Activated CD8-positive, alpha-beta T cell treated with anti-CD3 and anti-CD28 coated beads for 36 hours (primary cell): ENCODE measurements around the gene SOX30. TPM values are rescaled to one million over a fixed set of nuclear protein-coding genes. Genes with fewer than 3 reads are reported as not detected.

Experiments
- ATAC-seq: fragments of 200-7000 bp; cut with Tn5 transposase; one replicate; pipeline ENCODE4 v1.10.0; 2021; ENCODE audit warnings: mild to moderate bottlenecking, moderate library complexity
- CTCF ChIA-PET: fragments of 350-600 bp; sonication (Branson Sonifier 250); formaldehyde crosslinking; loops from one replicate; lab custom pipeline; 2021; ENCODE audit warnings: antibody characterized with exemption; lab: Charles Lee
- POLR2A ChIA-PET: fragments of 350-600 bp; sonication (Branson Sonifier 250); formaldehyde crosslinking; loops from one replicate; lab custom pipeline; 2021; ENCODE audit warnings: antibody characterized with exemption; lab: Charles Lee
- DNase-seq: peaks from one replicate; pipeline ENCODE4 v3.0.0-alpha.2; 2020
- H3K27ac Mint-ChIP-seq: one replicate; pipeline ENCODE4 v1.8.0; 2021; ENCODE audit warnings: mild to moderate bottlenecking, mixed read lengths
- H3K27me3 Mint-ChIP-seq: one replicate; pipeline ENCODE4 v1.8.0; 2021; ENCODE audit warnings: mixed read lengths
- H3K36me3 Mint-ChIP-seq: one replicate; pipeline ENCODE4 v1.8.0; 2021; ENCODE audit warnings: low read depth, mixed read lengths
- H3K4me1 Mint-ChIP-seq: one replicate; pipeline ENCODE4 v1.8.0; 2021; ENCODE audit warnings: low read depth, mixed read lengths
- H3K4me3 Mint-ChIP-seq: one replicate; pipeline ENCODE4 v1.8.0; 2021; ENCODE audit warnings: mild to moderate bottlenecking, moderate library complexity, mixed read lengths
- H3K9me3 Mint-ChIP-seq: one replicate; pipeline ENCODE4 v1.8.0; 2021; ENCODE audit warnings: mixed read lengths
- CTCF ChIP-seq: fragments of 200-600 bp; IDR thresholded peaks from one replicate; pipeline ENCODE4 v1.8.0; 2022; ENCODE audit warnings: antibody characterized with exemption, mild to moderate bottlenecking
- intact Hi-C: fragments of 100-400 bp; cut with micrococcal nuclease; formaldehyde crosslinking; loops from one replicate; pipeline ENCODE4 v1.10.0; 2022
- total RNA-seq, 2 experiments: library from RNA; stranded (reverse); gene quantifications; one replicate each; pipeline ENCODE4 v1.2.3, GENCODE V29; 2021

SOX30 gene
- total RNA-seq, 2 experiments from 2014 or later = 0.11 to 0.16 TPM

- CTCF ChIA-PET = interaction anchor here (0.9 to 3.1 kb wide), 3 partner anchors 9 to 127 kb away, joined by 3 to 9 read pairs (median 4); partner anchors contain the start of gene LSM11
These were observed 7.8 kb upstream of the SOX30 start for GRCh38 chr5:157659868-157660660.

GRCh38 chr5:157658893-157659292 lies 6.7 kb upstream of the SOX30 start:
- no peaks in the 10 kb centered on the region for H3K27me3 Mint-ChIP-seq
- no peak overlapping the region for H3K4me3 Mint-ChIP-seq
- DNase-seq (no peak), ATAC-seq (no peak)
- H3K36me3 Mint-ChIP-seq = peaks cover 16% of the 10 kb centered on the region
- POLR2A ChIA-PET = no interaction called here
- no peak overlapping the region for H3K27ac Mint-ChIP-seq
- CTCF ChIA-PET = interaction anchor here (1.1 to 3.1 kb wide), 2 partner anchors 8 to 84 kb away, joined by 3 to 9 read pairs; no protein-coding TSS in a partner anchor
- intact Hi-C loops = no loop called here
- H3K9me3 Mint-ChIP-seq = peaks cover 16% of the 10 kb centered on the region
- H3K4me1 Mint-ChIP-seq = no peaks in the 10 kb centered on the region
- no peak for TF ChIP-seq CTCF

More at GRCh38 chr5:157659868-157660660, 7.8 kb upstream of the SOX30 start:
- POLR2A ChIA-PET = no interaction called here
- Mint-ChIP-seq H3K9me3 (peaks cover 16% of the 10 kb centered on the region), H3K36me3 (peaks cover 16% of the 10 kb centered on the region), H3K27me3 (no peaks in the 10 kb centered on the region), H3K27ac (no peak overlapping the region), H3K4me3 (no peak overlapping the region), H3K4me1 (no peaks in the 10 kb centered on the region)
- TF ChIP-seq CTCF = no peak
- ATAC-seq (no peak), DNase-seq (no peak)
- intact Hi-C loops = no loop called here

GRCh38 chr5:157657516-157657915 lies 5.3 kb upstream of the SOX30 start:
- POLR2A ChIA-PET = no interaction called here
- H3K27ac Mint-ChIP-seq = no peak overlapping the region
- ATAC-seq = no peak
- H3K36me3 Mint-ChIP-seq = peaks cover 27% of the 10 kb centered on the region
- peaks cover 26% of the 10 kb centered on the region for H3K9me3 Mint-ChIP-seq
- H3K27me3 Mint-ChIP-seq = no peaks in the 10 kb centered on the region
- H3K4me3 Mint-ChIP-seq = no peak overlapping the region
- intact Hi-C loops = no loop called here
- H3K4me1 Mint-ChIP-seq = peaks cover 6% of the 10 kb centered on the region
- no peak for TF ChIP-seq CTCF
- DNase-seq = no peak
- CTCF ChIA-PET = interaction anchor here (1.0 kb wide), 1 partner anchor 11 kb away, joined by 4 read pairs; no protein-coding TSS in a partner anchor

- POLR2A ChIA-PET = interaction anchor here (0.6 to 1.2 kb wide), 3 partner anchors 11 to 48 kb away, joined by 3 read pairs; no protein-coding TSS in a partner anchor
These were observed 438 bp downstream of the SOX30 start for GRCh38 chr5:157651623-157652376.

More at GRCh38 chr5:157651623-157652376, 438 bp downstream of the SOX30 start:
- CTCF ChIA-PET = interaction anchor here (0.6 to 4.1 kb wide), 11 partner anchors 9 to 92 kb away, joined by 3 to 18 read pairs (median 3); partner anchors contain the start of gene LSM11
- Mint-ChIP-seq H3K4me1 (peaks cover 10% of the 10 kb centered on the region), H3K4me3 (peak overlapping the region; percentile 68), H3K36me3 (peaks cover 18% of the 10 kb centered on the region), H3K27me3 (no peaks in the 10 kb centered on the region), H3K9me3 (peaks cover 23% of the 10 kb centered on the region), H3K27ac (peak overlapping the region; percentile 79)
- intact Hi-C loops = no loop called here
- no peak for TF ChIP-seq CTCF
- DNase-seq (peak; percentile 86), ATAC-seq (peak; percentile 99)
